GM19397 (cell line): ENCODE results near the gene CIDEC.
"Not testable (repeated sequence)": the region's sequence is repeated elsewhere in the genome, so short reads cannot be mapped to it uniquely, and the experiment has no call there.

Experiments
- ATAC-seq: cut with Tn5 transposase; IDR thresholded peaks from one replicate; pipeline ENCODE4 v1.9.1; 2021; ENCODE audit warnings: mild to moderate bottlenecking, moderate library complexity; ENCODE audit not compliant: unreplicated experiment

Gene CIDEC

DNA sequence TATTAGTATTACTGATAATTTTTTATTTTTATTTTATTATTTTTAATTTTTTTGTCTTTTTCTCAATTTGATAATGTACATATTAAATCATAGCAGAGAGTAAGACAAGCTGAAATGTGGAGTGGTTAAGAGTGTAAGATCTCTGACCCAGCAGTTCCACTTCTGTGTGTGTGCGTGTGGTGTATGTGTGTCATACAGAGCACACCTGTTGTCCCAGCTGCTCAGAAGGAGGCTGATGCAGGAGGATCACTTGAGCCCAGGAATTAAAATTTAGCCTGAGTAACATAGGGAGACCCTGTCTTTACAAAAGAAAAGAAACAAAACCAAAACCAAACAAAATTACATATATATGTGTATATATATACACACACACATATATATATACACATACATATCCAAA lies 1.4 kb upstream of the CIDEC start:
- ATAC-seq = no peak

DNA sequence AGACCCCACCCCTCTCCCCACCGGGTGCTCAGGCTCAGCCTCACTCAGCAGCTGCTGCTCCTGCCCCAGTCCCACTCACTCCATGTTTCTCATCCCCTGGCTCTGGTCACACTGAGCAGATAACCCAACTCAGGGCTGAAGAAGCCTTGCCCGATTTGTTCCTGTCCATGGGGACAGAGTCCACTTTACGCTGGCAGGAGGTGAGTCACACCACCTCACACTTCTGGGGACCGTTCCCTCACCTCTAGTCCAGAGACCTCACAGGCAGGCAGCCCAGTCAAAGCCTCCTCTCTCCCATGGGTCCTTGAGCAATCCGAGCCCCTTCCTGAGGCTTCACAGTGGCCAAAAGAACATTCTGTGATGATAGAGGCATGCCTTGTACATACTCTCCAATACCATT lies 1.4 kb downstream of the CIDEC start:
- ATAC-seq = no peak

DNA sequence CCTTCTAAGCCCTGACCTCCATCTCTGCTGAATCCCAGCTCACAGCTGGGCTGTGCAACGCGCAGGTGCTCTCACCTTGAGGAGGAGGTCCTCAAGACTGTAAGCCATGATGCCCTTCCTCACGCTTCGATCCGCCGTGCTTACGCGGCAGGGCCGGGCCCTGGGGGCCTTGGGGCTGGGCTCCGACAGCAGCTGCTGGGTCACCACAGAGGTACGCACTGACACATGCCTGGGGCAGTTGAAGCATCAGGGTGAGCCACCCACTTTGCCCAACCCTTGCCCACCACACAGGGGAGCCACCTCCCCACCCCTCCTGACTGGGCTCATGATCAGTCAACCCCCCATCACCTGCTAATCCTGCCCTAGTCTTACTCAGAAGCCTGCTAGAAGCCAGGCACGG lies 3.1 kb downstream of the CIDEC start:
- ATAC-seq = no peak

DNA sequence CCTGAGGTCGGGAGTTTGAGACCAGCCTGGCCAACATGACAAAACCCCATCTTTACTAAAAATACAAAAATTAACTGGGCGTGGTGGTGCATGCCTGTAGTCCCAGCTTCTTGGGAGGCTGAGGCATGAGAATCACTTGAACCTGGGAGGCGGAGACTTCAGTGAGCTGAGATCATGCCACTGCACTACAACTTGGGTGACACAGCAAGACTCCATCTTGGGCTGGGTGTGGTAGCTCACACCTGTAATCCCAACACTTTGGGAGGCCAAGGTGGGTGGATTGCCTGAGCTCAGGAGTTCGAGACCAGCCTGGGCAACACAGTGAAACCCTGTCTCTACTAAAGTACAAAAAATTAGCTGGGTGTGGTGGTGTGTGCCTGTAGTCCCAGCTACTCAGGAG lies 3.8 kb downstream of the CIDEC start:
- ATAC-seq = not testable (repeated sequence)

DNA sequence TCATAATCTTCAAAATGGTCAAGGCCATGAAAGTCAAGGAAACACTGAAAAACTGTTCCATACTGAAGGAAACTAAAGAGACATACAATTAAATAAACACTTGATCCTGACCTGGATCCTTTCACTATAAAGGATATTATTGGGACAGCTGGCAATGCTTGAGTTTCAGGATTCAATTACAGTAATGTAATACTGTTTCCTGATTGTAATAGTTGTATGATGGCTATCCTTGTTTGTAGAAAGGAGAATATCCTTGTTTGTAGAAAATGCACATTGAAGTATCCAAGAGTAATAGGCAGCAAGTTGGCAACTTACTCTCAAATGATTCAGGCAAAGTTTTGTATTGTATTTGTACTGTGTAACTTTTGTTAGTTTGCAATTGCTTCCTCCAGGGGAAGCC lies 4.6 kb downstream of the CIDEC start:
- no peak for ATAC-seq

- not testable (repeated sequence) for ATAC-seq
Measured at GRCh38 chr3:9872067-9872466, 8.0 kb downstream of the CIDEC start.

DNA sequence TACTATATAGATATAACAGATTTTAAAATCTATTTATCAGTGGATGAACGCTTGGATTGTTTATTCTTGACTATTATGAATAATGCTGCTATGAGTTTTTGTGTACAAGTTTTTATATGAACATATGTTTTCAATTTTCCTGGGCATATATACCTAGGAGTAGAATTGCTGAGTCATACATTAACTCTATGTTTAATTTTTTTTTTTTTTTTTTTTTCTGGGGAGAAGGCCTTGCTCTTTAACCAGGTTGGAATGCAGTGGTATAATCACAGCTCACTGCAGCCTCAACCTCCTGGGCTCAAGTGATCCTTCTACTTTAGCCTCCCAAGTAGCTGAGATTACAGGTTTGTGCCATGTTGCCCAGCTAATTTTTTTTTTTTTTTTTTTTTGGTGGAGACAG lies 9.1 kb downstream of the CIDEC start:
- ATAC-seq = no peak

DNA sequence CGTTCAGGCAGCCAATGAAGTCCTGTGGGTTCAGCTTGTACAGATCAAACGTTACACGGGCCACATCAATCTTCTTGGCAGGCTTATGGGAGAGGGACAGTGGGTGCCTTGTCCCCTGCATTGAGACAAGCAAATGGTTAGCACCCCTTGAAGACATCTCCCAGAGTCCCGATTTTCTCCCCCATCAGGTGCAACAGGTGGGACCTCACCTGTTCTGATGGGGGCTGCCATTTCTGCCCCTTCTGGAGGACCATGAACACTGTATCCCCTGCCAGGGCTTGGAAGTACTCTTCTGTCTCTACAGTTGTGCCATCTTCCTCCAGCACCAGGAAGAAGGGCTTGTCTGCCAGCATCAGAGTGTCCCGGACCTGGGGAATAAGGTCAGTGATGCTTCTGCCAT lies 10.1 kb downstream of the CIDEC start:
- ATAC-seq = no peak

DNA sequence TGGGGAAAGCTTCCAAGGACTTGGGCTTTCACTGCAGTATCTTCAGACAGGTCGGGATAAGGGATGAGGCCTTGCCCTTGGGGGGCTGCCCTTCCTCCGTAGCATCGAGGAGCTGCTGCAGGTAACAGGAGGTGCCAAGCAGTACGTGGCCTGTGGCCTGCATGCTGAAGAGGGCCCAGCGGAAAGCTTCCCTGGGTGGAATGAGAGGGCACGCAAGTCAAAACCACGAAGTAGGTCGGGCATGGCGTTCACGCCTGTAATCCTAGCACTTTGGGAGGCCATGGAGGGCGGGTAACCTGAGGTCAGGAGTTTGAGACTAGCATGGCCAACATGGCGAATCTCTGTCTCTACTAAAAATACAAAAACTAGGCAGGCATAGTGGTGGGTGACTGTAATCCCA lies 12.9 kb downstream of the CIDEC start:
- no peak for ATAC-seq

- no peak for ATAC-seq
Measured at GRCh38 chr3:9866639-9867038, 13.4 kb downstream of the CIDEC start.

- not testable (repeated sequence) for ATAC-seq
Measured at GRCh38 chr3:9865125-9865637, 14.9 kb downstream of the CIDEC start.

GRCh38 chr3:9864200-9864927 lies 15.7 kb downstream of the CIDEC start:
- no peak for ATAC-seq

- no peak for ATAC-seq
Measured at GRCh38 chr3:9863058-9863772, 16.8 kb downstream of the CIDEC start.

DNA sequence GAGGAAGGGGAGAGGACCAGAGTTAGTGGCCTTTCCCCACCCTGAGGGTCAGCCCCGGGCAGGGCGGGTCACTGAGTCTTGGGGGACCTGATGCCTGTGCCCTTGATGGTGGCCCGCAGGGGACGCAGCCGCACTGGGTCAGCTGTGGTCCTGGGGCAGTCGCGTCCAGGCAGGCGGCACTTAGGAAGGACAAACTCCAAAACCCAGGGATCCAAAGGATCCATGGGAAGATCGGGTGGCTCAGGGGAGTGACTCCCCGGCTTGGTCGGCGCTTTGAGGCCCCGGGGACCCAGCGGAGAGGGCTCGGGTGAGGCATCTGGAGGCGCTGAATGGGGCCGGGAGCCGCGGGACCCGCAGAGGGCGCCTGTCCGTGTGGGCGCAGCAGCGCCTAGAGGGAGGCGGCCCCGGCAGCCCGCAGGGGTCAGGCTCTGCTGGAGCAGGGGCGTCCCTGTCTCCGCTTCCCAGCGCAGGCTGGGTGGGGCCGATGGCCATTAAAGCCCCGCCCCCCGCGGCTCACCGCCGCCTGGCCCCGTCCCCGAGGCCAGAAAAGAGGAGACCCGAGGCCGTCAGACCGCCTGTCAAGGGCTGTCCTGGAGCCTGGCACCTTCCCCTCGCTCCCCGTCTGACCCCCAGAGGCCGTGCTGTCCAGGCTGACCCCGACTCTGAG lies 17.5 kb downstream of the CIDEC start:
- ATAC-seq = no peak

DNA sequence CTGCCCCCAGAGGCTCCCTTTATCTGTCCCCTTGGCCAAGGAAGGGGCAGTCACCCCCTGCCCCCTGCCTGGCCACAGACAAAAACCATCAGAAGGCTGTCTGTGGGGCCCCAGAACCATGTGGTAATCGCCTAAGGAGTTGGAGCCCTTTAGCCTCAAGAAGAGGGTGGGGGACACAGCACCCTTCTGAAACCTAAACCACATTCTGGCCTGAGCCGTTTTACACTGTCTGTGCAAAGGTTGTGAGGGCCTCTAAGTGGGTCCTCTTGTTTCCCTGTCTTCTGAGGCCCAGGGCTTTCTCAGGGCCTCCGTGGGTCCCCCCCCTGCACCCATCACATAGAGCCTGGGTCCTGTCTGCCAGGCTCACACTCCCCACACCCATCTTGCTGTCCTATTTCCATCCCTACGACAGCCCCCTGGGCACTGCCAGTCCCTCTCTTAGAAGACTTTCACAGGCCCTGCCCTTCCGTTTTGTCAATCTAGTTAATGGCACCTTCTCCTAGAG lies 18.4 kb downstream of the CIDEC start:
- no peak for ATAC-seq

DNA sequence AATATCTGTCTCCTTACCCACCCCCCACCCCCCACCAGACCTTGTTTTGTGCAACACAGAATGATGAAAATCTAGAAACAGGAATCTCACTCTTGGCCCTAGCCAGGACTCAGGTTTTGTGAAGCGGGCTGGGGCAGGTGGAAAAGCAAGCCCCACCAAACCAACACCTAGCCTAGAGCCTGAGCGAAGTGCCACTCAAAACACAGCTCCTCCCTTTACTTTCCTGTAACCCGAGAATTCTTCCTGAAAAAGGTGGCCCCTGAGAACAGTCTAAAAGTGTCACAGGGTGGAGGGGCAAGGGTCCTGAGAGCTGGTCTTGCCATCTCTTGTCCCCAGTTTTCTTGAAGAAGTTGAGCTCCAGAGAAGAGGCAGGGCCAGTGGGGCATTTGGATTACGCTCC lies 18.9 kb downstream of the CIDEC start:
- no peak for ATAC-seq

DNA sequence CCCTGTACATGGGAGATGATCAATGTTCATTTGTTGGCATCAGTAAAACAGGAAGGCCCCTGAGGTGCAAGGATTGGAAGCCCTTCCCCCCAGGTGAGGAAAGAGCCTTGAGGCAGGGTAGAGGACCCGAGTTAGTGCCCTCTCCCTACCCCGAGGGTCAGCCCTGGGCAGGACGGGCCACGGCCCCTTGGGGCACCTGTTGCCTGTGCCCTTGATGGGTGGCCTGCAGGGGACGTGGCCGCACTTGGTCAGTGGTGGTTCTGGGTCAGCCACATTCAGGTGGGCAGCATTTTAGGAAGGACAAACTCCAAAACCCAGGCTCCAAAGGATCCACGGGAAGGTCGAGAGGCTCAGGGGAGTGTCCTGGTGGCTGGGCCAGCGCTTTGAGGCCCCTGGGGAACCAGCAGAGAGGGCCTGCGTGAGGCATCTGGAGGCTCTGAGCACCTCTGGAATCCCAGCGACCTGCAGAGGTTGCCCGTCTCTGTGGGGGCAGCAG lies 20.5 kb downstream of the CIDEC start:
- no peak for ATAC-seq

DNA sequence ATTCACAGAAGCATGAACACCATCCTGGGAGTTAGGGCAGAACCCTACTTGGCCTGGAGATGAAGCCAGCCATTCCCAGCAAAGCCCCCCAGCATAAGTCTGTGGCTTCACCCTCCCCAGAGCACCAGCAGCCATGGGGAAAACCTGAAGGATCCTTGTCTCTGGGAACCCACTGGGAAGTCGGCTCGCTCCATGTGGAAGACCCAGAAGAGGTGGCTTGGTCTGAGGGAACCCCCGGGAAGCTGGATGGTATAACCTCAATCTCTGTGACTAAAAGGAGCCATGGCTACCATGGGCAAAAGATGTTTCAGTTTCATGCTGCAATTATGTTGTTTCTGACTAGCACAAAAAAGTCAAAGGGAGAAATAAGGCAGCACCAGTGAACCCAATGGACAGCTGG lies 24.5 kb downstream of the CIDEC start:
- ATAC-seq = no peak

- ATAC-seq = not testable (repeated sequence)
Measured at GRCh38 chr3:9854291-9854940, 25.6 kb downstream of the CIDEC start.

- no peak for ATAC-seq
Measured at GRCh38 chr3:9852528-9852927, 27.5 kb downstream of the CIDEC start.

GRCh38 chr3:9851926-9852325 lies 28.1 kb downstream of the CIDEC start:
- ATAC-seq = not testable (repeated sequence)
